ENCODE measurements around the gene SNX30.

SNX30 gene

GRCh38 chr9:112750016-112750763 is at the start of gene SNX30:
TSS of gene SNX30 (plus strand) at chr9:112750760. CDS start at chr9:112751002, 242 bp downstream.
- no peak for TF ChIP-seq CTCF (IDR thresholded peaks at IDR 0.05; ENCODE audit: low read depth, low read length)
- peak within 1 kb of the TSS; percentile 83 to 84 for H3K4me3 ChIP-seq (replicated peaks in 1 of 2; ENCODE audit: low read depth in 2 of 2, low read length in 2 of 2)
- peak; percentile 86 to 94 for DNase-seq (ENCODE audit: low read depth in 2 of 2)

GRCh38 chr9:112703304-112703703 is 47.3 kb upstream of the SNX30 start:
- DNase-seq (ENCODE audit: low read depth in 2 of 2): no peak
- no peak overlapping the region for H3K4me3 ChIP-seq (replicated peaks in 1 of 2; ENCODE audit: low read depth in 2 of 2, low read length in 2 of 2)
- no peak for TF ChIP-seq CTCF (IDR thresholded peaks at IDR 0.05; ENCODE audit: low read depth, low read length)

GRCh38 chr9:112705768-112706427 is 44.7 kb upstream of the SNX30 start:
- TF ChIP-seq CTCF (IDR thresholded peaks at IDR 0.05; ENCODE audit: low read depth, low read length): peak; percentile 14
- H3K4me3 ChIP-seq (replicated peaks in 1 of 2; ENCODE audit: low read depth in 2 of 2, low read length in 2 of 2): no peak overlapping the region
- DNase-seq (ENCODE audit: low read depth in 2 of 2): peak; percentile 26 to 46

GRCh38 chr9:112711050-112711689 is 39.4 kb upstream of the SNX30 start:
- peak; percentile 64 to 69 for DNase-seq (ENCODE audit: low read depth in 2 of 2)
- no peak overlapping the region for H3K4me3 ChIP-seq (replicated peaks in 1 of 2; ENCODE audit: low read depth in 2 of 2, low read length in 2 of 2)
- TF ChIP-seq CTCF (IDR thresholded peaks at IDR 0.05; ENCODE audit: low read depth, low read length): peak; percentile 69

- no peak overlapping the region for H3K4me3 ChIP-seq (replicated peaks in 1 of 2; ENCODE audit: low read depth in 2 of 2, low read length in 2 of 2)
- TF ChIP-seq CTCF (IDR thresholded peaks at IDR 0.05; ENCODE audit: low read depth, low read length): no peak
- DNase-seq (ENCODE audit: low read depth in 2 of 2): no peak
Measured at GRCh38 chr9:112712678-112713077, 37.9 kb upstream of the SNX30 start.

GRCh38 chr9:112717661-112718331 is 32.8 kb upstream of the SNX30 start, which contains the start of gene INIP:
TSS of gene INIP (minus strand) at chr9:112718117. CDS start at chr9:112716485, 1,632 bp downstream.
- no peak for TF ChIP-seq CTCF (IDR thresholded peaks at IDR 0.05; ENCODE audit: low read depth, low read length)
- peak; percentile 96 to 97 for DNase-seq (ENCODE audit: low read depth in 2 of 2)
- peak within 1 kb of the TSS; percentile 85 to 94 for H3K4me3 ChIP-seq (replicated peaks in 1 of 2; ENCODE audit: low read depth in 2 of 2, low read length in 2 of 2)
